SKM-1 (cell line): ENCODE measurements around the gene UFM1.
A peak's percentile ranks its signal among the peaks of the same experiment; 100 is the strongest.
"Not testable (repeated sequence)": the region's sequence is repeated elsewhere in the genome, so short reads cannot be mapped to it uniquely, and the experiment has no call there.

Source experiments
- DNase-seq: peaks from one replicate; lab custom pipeline; 2025; ENCODE audit not compliant: unreplicated experiment; lab: John Stamatoyannopoulos, UW

The UFM1 gene

GRCh38 chr13:38349390-38350113 is at the start of gene UFM1:
Gene UFM1, plus strand, starts transcription at chr13:38349851. Its CDS starts 69 bp downstream, at chr13:38349920.
- DNase-seq = peak; percentile 96

- DNase-seq = no peak
Observed at GRCh38 chr13:38301236-38301635, 48.4 kb upstream of the UFM1 start.

- DNase-seq = no peak
Observed at GRCh38 chr13:38303816-38304320, 45.8 kb upstream of the UFM1 start.

GRCh38 chr13:38308736-38309135 is 40.9 kb upstream of the UFM1 start:
- DNase-seq = no peak

GRCh38 chr13:38309397-38309796 is 40.3 kb upstream of the UFM1 start:
- DNase-seq = no peak

GRCh38 chr13:38311175-38311574 is 38.5 kb upstream of the UFM1 start:
- not testable (repeated sequence) for DNase-seq

- no peak for DNase-seq
Observed at GRCh38 chr13:38316129-38316528, 33.5 kb upstream of the UFM1 start.

- no peak for DNase-seq
Observed at GRCh38 chr13:38321654-38322053, 28.0 kb upstream of the UFM1 start.

- DNase-seq = no peak
Observed at GRCh38 chr13:38325426-38325825, 24.2 kb upstream of the UFM1 start.

GRCh38 chr13:38328699-38329098 is 21.0 kb upstream of the UFM1 start:
- no peak for DNase-seq

- DNase-seq = no peak
Observed at GRCh38 chr13:38334845-38335244, 14.8 kb upstream of the UFM1 start.

GRCh38 chr13:38338089-38338488 is 11.6 kb upstream of the UFM1 start:
- no peak for DNase-seq

- no peak for DNase-seq
Observed at GRCh38 chr13:38340624-38341023, 9.0 kb upstream of the UFM1 start.

GRCh38 chr13:38341149-38341692 is 8.4 kb upstream of the UFM1 start:
- DNase-seq = no peak

- DNase-seq = no peak
Observed at GRCh38 chr13:38346764-38347163, 2.9 kb upstream of the UFM1 start.

- no peak for DNase-seq
Observed at GRCh38 chr13:38348861-38349389, 726 bp upstream of the UFM1 start.

- no peak for DNase-seq
Observed at GRCh38 chr13:38350114-38350617, 515 bp downstream of the UFM1 start.

- no peak for DNase-seq
Observed at GRCh38 chr13:38355595-38356119, 6.0 kb downstream of the UFM1 start.

- no peak for DNase-seq
Observed at GRCh38 chr13:38358684-38359083, 9.0 kb downstream of the UFM1 start.

GRCh38 chr13:38361542-38362262 is 12.1 kb downstream of the UFM1 start:
- no peak for DNase-seq

- no peak for DNase-seq
Observed at GRCh38 chr13:38363219-38363618, 13.6 kb downstream of the UFM1 start.
